A549 treated with dexamethasone at 1 μM for 4 hours (cell line): ENCODE measurements around the gene NR4A1. TPM values are rescaled to one million over a fixed set of nuclear protein-coding genes. Genes with fewer than 3 reads are reported as not detected.

Source experiments
- total RNA-seq: library from RNA; stranded (reverse); fragments of 200-300 nt; extraction: Qiagen RNA extraction; gene quantifications from 5 replicates; pipeline ENCODE4 v1.2.3, GENCODE V29; 2022

The NR4A1 gene
- total RNA-seq = 32.8 to 50.4 TPM (median 39.5 TPM) in 5 replicates

DNA sequence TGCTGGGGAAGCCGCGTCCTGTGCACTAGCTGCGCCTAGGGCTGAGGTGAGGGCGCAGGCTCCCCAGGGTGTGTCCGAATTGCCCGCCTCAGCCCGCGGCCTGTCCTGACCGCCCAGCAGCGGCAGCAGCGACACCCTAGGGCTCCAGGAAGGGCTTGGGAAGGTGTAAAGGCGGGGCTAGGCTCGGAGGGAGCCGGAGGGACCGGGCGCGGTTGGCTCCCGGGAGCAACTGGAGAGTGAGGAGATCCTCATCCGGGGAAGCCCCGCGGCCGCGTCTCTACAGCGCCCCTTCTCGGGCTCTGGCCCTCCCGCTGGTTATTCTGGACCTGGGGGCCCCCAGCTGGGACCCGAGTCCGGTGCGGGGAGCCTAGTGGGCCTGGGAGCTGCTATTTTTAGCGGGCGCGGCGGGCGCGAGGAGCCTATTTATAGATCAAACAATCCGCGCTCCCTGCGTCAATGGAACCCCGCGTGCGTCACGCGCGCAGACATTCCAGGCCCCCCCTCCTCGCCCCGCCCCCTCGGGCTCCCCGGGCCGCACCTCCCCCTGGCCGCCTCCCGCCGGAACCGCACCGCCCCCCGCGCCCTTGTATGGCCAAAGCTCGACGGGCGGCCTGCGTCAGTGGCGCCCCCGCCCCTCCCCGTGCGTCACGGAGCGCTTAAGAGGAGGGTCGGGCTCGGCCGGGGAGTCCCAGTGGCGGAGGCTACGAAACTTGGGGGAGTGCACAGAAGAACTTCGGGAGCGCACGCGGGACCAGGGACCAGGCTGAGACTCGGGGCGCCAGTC, at the start of gene NR4A1:
Gene NR4A1 (plus strand): TSS at position 685 of the 784 bp plus-strand sequence. CDS start 2,887 bp downstream, outside the sequence.

DNA sequence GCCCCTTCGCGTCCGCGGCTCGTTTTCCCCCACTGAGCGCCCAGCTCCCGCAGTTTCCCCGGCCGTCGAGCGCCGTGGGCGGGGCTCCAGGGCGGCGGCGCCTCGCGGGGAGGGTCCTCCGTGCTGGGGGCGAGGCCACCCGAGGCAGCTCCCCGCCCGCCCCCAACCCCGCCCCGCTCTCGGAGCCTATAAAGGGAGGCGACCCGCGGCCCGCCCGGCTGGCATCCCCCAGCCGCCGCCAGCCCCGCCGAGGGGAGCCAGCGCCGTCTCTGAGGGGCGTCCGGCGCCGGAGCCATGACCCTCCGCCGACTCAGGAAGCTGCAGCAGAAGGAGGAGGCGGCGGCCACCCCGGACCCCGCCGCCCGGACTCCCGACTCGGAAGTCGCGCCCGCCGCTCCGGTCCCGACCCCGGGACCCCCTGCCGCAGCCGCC, 44.5 kb upstream of the NR4A1 start, which contains the start of gene TAMALIN:
Gene TAMALIN (plus strand): TSS at position 221 of the 432 bp plus-strand sequence. CDS start 74 bp downstream, at position 295.

DNA sequence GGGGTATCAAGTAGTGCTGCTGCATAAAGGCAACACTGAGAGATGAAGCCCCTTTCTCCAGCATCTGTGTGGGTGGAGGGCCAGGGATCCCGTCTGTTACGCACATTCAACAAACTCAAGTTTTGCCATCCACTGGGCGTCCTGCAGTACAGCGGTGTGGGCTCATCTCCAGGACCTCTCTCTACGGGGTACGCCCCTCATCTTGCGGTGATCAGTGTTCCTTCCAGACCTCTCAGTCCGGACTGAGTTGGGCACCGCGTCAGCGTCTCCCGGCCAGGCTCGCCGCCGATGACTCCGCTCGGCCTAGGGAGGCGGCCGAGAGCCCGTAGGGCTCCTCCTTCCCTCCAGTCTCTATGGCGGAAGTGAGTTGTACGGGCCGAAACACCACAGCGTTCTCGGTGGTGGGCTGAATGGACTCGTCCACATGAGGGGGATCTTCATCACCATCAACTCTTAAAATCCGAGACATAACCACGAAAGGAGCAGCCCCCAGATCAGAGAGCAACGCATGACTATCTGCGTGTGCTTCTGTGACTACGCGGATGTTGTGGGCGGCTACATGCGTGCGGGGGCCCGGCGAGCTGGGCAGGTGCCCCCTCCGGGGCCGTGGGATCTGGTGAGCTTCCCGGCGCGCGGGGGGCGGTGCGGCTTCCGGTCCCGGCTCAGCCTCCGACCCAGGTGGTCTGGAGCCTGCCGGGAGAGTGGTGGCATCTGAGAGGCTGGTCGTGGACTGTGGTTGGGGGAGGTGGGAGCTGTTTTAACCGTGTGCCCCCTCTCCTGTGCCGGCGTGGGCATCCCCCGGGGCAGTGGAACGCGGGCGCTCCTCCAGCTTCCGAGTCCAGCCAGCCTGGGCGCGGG, 18.3 kb downstream of the NR4A1 start, which contains the start of gene ATG101:
Gene ATG101 (plus strand): TSS at position 652 of the 858 bp plus-strand sequence. CDS start 3,673 bp downstream, outside the sequence.

DNA sequence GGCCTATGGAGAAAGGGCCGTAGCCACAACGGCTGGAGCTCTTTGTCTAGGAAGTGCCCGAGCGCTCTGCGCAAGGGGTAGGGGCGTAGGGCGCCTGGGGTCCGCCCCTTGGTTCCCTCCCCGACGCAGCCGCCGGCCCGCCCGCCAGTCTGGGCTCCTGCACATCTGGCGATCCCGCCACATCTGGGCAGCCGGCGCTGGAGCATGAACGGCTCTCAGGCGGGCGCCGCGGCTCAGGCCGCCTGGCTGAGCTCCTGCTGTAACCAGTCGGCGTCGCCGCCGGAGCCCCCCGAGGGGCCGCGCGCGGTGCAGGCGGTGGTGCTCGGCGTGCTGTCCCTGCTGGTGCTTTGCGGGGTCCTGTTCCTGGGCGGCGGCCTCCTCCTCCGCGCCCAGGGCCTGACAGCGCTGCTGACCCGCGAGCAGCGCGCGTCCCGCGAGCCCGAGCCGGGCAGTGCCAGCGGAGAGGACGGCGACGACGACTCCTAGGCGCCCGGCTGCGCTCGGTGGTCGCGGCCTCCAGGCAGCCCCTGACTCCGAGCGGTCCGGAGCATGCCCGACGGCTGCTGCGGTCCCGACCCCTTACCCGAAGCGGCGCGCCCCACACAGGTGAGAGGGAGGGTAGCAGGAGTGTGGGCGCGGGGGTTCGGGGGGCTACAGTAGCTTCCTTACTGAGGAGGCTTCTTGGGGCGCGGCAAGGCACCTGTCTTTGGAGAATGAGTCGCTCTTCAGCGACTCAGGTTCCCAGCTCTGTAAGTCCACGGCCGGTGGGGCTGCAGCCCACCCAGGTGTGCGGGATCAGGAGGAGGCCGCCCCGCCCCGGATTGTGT, 28.5 kb downstream of the NR4A1 start, which contains the start of gene SMIM41:
Gene SMIM41 (plus strand): TSS at position 129 of the 827 bp plus-strand sequence. CDS start 76 bp downstream, at position 205.

Other genes with a start within 250 kb of the NR4A1 start
- gene FIGNL2, start 202.7 kb upstream of the NR4A1 start, total RNA-seq = 0.15 to 0.31 TPM (median 0.21 TPM) in 5 replicates
- 0.08 TPM in 1 of 5 replicates, not detected in the others for gene ANKRD33, start 163.3 kb upstream of the NR4A1 start, total RNA-seq
- 0.07 to 0.18 TPM (median 0.11 TPM) in 5 replicates for gene ACVRL1, start 143.9 kb upstream of the NR4A1 start, total RNA-seq
- 14.6 to 19.2 TPM (median 18.2 TPM) in 5 replicates for gene ACVR1B, start 99.7 kb upstream of the NR4A1 start, total RNA-seq
- gene TAMALIN, start 44.5 kb upstream of the NR4A1 start, total RNA-seq = 0.67 to 1.4 TPM (median 0.88 TPM) in 5 replicates
- 78.4 to 97.5 TPM (median 90.3 TPM) in 5 replicates for gene ATG101, start 18.5 kb downstream of the NR4A1 start, total RNA-seq
- gene SMIM41, start 28.3 kb downstream of the NR4A1 start, total RNA-seq = not detected in 5 replicates
- gene KRT80, start 140.6 kb downstream of the NR4A1 start, total RNA-seq = 26.5 to 44.3 TPM (median 38.1 TPM) in 5 replicates
- 4,985 to 6,528 TPM (median 5,990 TPM) in 5 replicates for gene KRT7, start 181.8 kb downstream of the NR4A1 start, total RNA-seq
- 26.6 to 30.4 TPM (median 27.1 TPM) in 5 replicates for gene KRT86, start 223.2 kb downstream of the NR4A1 start, total RNA-seq
- 3,069 to 3,830 TPM (median 3,573 TPM) in 5 replicates for gene KRT81, start 240.1 kb downstream of the NR4A1 start, total RNA-seq